Glutamatergic neuron (in vitro differentiated cells): Measurements from ENCODE around the gene EIF4E2. TPM values are rescaled to one million over a fixed set of nuclear protein-coding genes. Genes with fewer than 3 reads are reported as not detected.

Experiments
- DNase-seq: peaks from one replicate; pipeline ENCODE4 v3.0.0; 2022
- H3K27ac Mint-ChIP-seq: one replicate; pipeline ENCODE4 v1.8.0; 2020; ENCODE audit warnings: mild to moderate bottlenecking, mixed read lengths, inconsistent platforms; ENCODE audit not compliant: unreplicated experiment
- H3K27me3 Mint-ChIP-seq: one replicate; pipeline ENCODE4 v1.8.0; 2020; ENCODE audit warnings: mild to moderate bottlenecking, moderate library complexity, mixed read lengths, inconsistent platforms; ENCODE audit not compliant: unreplicated experiment
- H3K36me3 Mint-ChIP-seq: one replicate; pipeline ENCODE4 v1.8.0; 2020; ENCODE audit warnings: mild to moderate bottlenecking, mixed read lengths, inconsistent platforms; ENCODE audit not compliant: unreplicated experiment
- H3K4me1 Mint-ChIP-seq: one replicate; pipeline ENCODE4 v1.8.0; 2020; ENCODE audit warnings: mild to moderate bottlenecking, low read depth, mixed read lengths, inconsistent platforms; ENCODE audit not compliant: unreplicated experiment
- H3K4me3 Mint-ChIP-seq: one replicate; pipeline ENCODE4 v1.8.0; 2020; ENCODE audit warnings: mild to moderate bottlenecking, mixed read lengths, inconsistent platforms; ENCODE audit not compliant: unreplicated experiment
- H3K9me3 Mint-ChIP-seq: one replicate; pipeline ENCODE4 v1.8.0; 2020; ENCODE audit warnings: mild to moderate bottlenecking, moderate library complexity, mixed read lengths, inconsistent platforms; ENCODE audit not compliant: unreplicated experiment
- CTCF ChIP-seq: fragments of 200-600 bp; sonication (generic); IDR thresholded peaks from one replicate; pipeline ENCODE4 v1.5.0; 2021; ENCODE audit not compliant: partially characterized antibody, unreplicated experiment
- total RNA-seq: library from RNA; stranded (reverse); fragmentation: NEBNext Ultra II Directional; extraction: Animal tissue kit (Norgen Biotek cat#: 25700); gene quantifications from one replicate; pipeline ENCODE4 v1.2.1, GENCODE V29; 2021; ENCODE audit not compliant: unreplicated experiment

The EIF4E2 gene
- total RNA-seq, 1 donor from 2014 or later: 82.9 TPM

- no peak for TF ChIP-seq CTCF
- peaks cover 5% of the 10 kb centered on the region for H3K27me3 Mint-ChIP-seq
- H3K4me3 Mint-ChIP-seq: no peak overlapping the region
- peaks cover 6% of the 10 kb centered on the region for H3K36me3 Mint-ChIP-seq
- H3K9me3 Mint-ChIP-seq: peaks cover 5% of the 10 kb centered on the region
- H3K27ac Mint-ChIP-seq: no peak overlapping the region
- H3K4me1 Mint-ChIP-seq: peaks cover 3% of the 10 kb centered on the region
- DNase-seq: no peak
Observed at GRCh38 chr2:232541195-232541960, 9.1 kb upstream of the EIF4E2 start.

- H3K36me3 Mint-ChIP-seq: peaks cover 9% of the 10 kb centered on the region
- peaks cover 3% of the 10 kb centered on the region for H3K4me1 Mint-ChIP-seq
- H3K4me3 Mint-ChIP-seq: no peak overlapping the region
- no peak for TF ChIP-seq CTCF
- DNase-seq: no peak
- peaks cover 9% of the 10 kb centered on the region for H3K27me3 Mint-ChIP-seq
- peaks cover 5% of the 10 kb centered on the region for H3K9me3 Mint-ChIP-seq
- H3K27ac Mint-ChIP-seq: no peak overlapping the region
Observed at GRCh38 chr2:232541961-232542714, 8.4 kb upstream of the EIF4E2 start.

- Mint-ChIP-seq H3K9me3 (peaks cover 8% of the 10 kb centered on the region), H3K4me3 (no peak overlapping the region), H3K27me3 (peaks cover 9% of the 10 kb centered on the region), H3K27ac (no peak overlapping the region), H3K4me1 (peaks cover 3% of the 10 kb centered on the region), H3K36me3 (peaks cover 15% of the 10 kb centered on the region)
- TF ChIP-seq CTCF: no peak
- no peak for DNase-seq
Observed at GRCh38 chr2:232542715-232543467, 7.6 kb upstream of the EIF4E2 start.

- Mint-ChIP-seq H3K9me3 (peaks cover 11% of the 10 kb centered on the region), H3K27ac (no peak overlapping the region), H3K4me1 (no peaks in the 10 kb centered on the region), H3K27me3 (peaks cover 9% of the 10 kb centered on the region), H3K4me3 (no peak overlapping the region), H3K36me3 (peaks cover 19% of the 10 kb centered on the region)
- no peak for DNase-seq
- no peak for TF ChIP-seq CTCF
Observed at GRCh38 chr2:232543491-232543890, 7.0 kb upstream of the EIF4E2 start.
